Stimulated activated CD8-positive, alpha-beta memory T cell treated with anti-CD3 and anti-CD28 coated beads, Interleukin-4, amount 100 ng/mL, for 48 hours (primary cell): Measurements from ENCODE around the gene MSGN1.

Source experiments
- DNase-seq: peaks from one replicate; pipeline ENCODE4 v3.0.0-alpha.2; 2020

Gene MSGN1

DNA sequence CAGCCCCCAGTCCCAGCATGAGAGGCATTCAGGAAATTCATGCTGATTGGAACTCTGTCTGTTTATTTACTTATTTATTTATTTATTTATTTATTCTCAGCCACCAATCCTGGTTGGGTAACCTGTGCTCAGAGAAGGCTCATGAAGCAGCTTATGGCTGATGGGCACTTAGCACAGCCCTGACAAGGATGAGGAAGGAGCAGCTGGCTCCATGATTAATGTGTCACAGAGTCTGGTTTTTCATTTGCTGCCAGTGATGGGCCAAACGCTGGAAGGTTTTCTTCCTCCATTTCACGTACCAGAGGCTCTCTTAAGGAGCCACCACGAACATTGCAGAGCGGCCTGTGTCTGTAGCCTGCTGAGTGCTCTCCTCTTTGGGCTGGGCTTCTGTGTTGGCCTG is 33.9 kb downstream of the MSGN1 start:
- no peak for DNase-seq

DNA sequence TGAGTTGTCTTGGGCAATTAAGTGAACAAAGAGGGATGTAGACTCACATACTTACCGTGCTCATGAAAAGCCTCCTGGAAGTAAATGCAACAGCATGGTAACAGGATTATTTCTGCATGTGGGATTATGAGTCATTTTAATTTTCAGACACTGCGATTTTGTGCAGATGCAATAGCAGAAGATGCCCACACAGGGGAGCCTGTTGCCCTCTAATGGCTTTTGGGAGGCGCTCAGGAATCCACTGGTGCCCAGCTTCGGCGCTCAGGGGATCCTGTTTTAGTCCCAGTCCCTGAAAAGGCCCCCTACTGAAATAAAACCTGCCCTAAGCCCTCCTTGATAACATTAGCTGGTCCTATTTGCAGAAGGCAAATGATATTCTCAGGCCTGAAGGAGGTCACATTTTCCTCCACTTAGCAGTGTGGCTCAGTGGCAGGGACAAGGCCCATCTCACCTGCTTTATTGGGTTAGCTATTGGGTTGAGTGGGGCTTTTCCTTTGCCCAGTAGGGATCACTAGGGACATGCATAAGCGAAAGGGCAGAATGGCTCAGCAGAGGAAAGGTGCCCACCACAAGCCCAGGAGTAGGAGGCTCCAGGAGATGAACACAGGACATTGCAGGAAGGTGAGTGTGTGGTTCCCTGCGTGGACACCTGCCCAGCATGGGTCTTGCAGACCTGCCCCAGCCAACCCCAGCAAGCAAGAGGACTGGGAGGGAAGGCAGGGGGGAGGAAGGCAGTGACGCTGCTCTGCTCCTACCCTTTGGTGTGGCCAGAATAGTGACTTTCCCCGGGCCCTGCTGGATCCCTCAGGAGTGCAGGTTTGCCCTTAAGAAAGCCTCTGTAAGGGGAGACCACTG is 35.7 kb downstream of the MSGN1 start:
- peak; percentile 52 for DNase-seq

DNA sequence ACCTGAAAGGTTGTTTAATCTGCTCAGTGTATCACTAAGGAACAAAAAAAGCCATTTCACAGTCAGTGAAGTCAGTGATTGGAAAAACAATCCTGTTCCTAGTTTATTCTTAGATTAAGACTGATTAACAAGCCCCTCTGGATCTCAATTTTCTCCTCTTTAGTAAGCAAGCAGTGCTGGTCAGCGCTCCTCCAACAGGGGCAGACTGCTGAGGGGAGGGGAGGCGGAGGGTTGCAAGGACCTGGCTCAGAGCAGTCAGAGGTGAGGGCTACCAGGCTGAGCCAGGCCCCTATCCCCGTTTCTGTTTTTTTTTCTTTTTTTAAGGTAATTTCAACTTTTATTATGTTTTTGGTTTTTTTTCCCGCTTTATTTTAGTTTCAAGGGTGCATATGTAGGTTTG is 37.5 kb downstream of the MSGN1 start:
- no peak for DNase-seq

DNA sequence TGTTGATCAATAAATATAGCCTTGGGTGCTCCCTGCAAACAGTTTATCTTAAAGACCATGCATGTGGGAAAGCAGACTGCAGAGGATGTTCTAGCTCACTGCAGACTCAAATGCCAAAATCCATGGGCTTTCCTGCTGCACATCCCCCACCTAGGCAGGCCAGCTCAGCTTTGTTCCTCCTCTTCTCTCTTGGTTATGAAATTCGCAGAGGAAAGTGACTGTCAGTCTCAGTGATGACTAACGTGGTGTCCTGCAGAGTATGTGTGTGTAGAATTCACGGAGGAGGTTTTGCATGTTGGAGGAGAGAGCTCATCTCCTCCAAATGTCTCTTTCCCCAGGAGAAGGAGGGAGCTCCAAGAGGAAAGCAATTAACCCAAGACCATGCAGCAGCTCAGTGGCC is 40.8 kb downstream of the MSGN1 start:
- no peak for DNase-seq

DNA sequence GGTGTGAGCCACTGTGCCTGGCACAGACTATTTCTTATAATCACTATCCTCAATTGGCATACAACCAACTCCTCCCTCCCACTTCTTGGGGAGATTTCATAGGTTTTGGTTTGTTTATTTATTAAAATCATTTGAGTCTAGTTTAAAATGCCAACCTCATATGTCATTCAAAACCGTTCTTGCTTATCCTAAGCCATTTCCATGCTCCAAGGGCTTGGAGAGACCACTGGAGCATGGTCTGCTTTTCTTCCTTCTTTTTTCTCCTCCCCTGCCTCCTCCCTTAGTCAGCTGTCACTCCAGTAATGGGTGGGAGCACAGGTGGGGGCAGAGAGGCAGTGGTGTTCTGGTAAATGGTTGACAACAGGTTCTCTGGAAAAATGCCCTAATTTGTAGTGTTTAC is 41.8 kb downstream of the MSGN1 start:
- DNase-seq: no peak

DNA sequence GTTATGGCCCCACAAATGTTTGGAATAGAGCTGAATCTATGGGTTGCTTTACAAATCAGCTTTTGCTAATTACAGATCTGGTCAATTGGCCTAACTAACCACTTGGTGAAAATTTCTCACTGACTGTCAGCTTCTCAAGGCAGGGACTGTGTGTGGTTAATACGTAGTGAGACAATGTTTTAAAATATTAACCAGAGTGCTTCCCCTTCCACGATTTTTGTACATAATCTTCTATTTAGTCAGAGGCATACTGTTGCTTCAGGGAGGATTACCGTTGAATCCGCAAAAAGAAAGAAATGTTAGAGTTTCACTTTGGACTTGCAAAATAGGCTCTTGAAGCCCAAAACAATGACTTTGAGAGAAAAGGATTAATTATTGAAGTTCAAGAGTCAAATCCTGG is 47.3 kb downstream of the MSGN1 start:
- no peak for DNase-seq

DNA sequence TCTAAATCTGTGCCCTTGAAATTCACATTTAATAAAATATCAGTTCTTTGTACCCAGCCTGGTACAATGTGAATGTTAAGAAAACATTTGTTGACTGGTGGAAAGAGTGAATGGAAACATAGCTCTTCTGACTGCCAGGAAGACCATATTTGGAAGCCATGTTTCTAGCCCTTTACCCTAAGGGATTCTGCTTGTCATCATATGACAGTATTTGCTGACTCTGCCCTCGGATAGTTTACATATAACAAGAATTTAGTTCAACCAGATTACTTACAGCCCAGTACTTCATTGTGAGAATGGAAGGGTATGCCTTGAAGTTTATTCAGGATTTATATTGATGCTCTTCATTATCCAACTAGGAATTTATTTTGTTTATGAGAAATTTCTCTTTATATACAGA is 48.4 kb downstream of the MSGN1 start:
- no peak for DNase-seq

DNA sequence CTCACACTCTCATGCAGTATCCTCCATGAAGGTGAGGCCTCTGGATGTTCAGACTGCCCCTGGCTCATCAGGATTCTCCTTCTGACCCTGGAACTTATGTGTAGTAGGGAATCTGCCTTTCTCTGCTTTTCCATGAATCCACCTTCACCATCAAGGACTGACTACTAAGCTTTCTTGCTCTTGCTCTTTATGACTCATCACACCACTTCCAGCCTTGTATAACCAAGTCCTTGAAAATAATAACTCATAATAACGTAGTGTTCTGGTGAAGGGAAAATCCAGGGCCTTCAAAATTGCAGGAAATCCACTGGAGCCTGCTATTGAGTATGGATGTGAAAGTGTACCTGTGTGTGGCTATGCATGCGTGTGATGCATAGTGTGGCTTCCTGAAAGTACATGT is 50.9 kb downstream of the MSGN1 start:
- no peak for DNase-seq
